ENCODE measurements around the gene TMCO4.

TMCO4 gene

GRCh38 chr1:19709260-19709793, 90.4 kb downstream of the TMCO4 start:
- H3K4me3 ChIP-seq (ENCODE audit: low read depth, low read length), result no peak overlapping the region
- in situ Hi-C loops (cut with HindIII; ENCODE audit: low sequenced_read_pairs), result no loop called here
- DNase-seq (ENCODE audit: low read depth, low spot score), result no peak
- TF ChIP-seq CTCF (IDR thresholded peaks at IDR 0.05; ENCODE audit: low read depth, low read length), result no peak

GRCh38 chr1:19708567-19709110, 91.1 kb downstream of the TMCO4 start:
- in situ Hi-C loops (cut with HindIII; ENCODE audit: low sequenced_read_pairs), result no loop called here
- DNase-seq (ENCODE audit: low read depth, low spot score), result no peak
- H3K4me3 ChIP-seq (ENCODE audit: low read depth, low read length), result no peak overlapping the region
- no peak for TF ChIP-seq CTCF (IDR thresholded peaks at IDR 0.05; ENCODE audit: low read depth, low read length)

DNA sequence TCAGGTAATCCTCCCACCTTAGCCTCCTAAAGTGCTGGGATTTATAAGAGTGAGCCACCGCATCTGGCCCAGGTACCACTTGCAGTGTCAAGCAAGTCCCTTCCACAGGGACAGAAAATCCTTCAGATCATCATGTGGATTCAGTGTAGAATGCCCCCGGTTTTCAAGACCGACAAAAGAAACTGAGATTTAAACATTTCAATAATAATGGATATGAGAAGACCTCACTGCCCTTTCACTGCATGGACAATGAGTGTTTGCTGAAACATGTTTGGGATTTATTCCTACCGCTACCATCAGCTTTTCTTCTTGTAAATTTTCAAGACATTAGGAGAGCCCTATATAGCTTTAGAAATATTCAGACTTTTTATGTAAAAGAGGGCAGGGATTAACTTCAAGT, 93.6 kb downstream of the TMCO4 start:
- in situ Hi-C loops (cut with HindIII; ENCODE audit: low sequenced_read_pairs), result no loop called here
- DNase-seq (ENCODE audit: low read depth, low spot score), result no peak
- TF ChIP-seq CTCF (IDR thresholded peaks at IDR 0.05; ENCODE audit: low read depth, low read length), result no peak
- no peak overlapping the region for H3K4me3 ChIP-seq (ENCODE audit: low read depth, low read length)

DNA sequence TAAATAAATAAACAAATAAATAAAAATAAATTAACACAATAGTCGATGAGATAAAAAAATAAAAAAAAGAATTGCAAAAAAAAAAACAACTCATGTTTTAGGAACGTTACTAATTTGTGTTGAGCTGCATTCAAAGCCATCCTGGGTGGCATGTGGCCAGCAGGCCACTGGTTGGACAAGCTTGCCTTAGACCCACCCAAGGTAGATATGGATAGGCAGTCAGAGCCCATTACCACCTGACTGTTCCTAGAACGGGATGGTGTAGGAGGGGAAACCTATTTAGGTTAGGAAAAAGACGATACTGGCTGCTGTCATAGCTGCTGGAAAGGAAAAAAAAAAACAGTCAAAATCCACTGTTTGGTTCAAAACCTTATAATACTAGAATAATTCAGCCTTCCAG, 94.3 kb downstream of the TMCO4 start:
- in situ Hi-C loops (cut with HindIII; ENCODE audit: low sequenced_read_pairs), result no loop called here
- H3K4me3 ChIP-seq (ENCODE audit: low read depth, low read length), result no peak overlapping the region
- no peak for DNase-seq (ENCODE audit: low read depth, low spot score)
- no peak for TF ChIP-seq CTCF (IDR thresholded peaks at IDR 0.05; ENCODE audit: low read depth, low read length)

DNA sequence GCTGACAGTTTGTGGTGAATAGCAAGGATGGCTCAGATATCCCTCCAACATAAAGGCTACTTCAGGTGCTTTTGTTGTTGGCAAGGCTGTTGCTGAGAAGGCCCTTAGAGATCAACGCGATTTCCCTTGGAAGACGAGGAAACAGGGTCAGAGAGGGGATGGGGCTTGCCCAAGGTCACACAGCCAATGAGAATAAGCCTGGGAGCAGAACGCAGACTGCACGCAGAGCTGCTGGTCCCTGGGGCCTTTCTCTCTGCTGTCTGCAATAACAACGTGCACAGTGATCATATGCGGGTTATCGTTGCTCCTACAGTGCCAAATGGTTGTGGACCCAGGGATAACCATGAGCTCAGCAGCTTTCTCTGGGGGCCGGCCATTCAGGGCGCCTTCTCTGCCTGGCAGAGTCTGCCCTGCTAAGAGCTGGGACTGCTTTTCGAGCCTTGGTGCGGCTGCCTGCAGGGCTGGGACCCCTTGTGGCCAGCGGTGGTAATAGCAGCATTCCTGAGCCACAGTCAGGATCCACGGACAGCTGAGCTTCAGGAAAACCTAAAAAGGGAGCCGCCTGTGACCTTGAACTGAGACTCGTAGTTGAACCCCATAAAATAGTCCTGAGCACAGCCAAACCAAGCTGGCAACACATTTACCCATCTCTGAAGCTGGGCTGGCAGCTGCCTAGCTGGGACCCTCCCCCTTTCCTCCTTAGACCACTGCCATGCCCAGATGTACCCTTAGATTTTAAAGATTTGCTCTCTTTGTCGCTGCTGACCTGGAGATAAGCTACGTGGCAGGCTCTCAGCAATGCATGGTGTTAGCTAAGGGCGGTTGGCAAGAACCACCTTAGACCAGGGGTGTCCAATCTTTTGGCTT, 95.2 kb downstream of the TMCO4 start:
- in situ Hi-C loops (cut with HindIII; ENCODE audit: low sequenced_read_pairs), result no loop called here
- TF ChIP-seq CTCF (IDR thresholded peaks at IDR 0.05; ENCODE audit: low read depth, low read length), result peak; percentile 98
- H3K4me3 ChIP-seq (ENCODE audit: low read depth, low read length), result no peak overlapping the region
- peak; percentile 70 for DNase-seq (ENCODE audit: low read depth, low spot score)

DNA sequence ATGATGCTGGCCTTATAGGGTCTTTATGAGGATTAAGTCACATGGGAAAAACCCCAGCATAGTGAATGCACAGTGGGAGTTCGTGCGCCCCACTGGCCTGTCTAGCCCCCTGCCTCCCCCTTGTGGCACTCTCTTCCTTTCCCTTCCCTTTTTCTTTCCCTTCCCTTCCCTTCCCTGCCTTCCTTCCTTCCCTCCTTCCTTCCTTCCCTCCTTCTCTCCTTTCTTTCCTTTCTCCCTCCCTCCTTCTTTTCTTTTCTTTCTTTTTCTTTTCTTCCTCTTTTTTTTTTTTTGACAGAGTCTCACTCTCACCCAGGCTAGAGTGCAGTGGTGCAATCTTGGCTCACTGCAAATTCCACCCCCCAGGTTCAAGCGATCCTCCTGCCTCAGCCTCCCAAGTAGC, 96.4 kb downstream of the TMCO4 start:
- TF ChIP-seq CTCF (IDR thresholded peaks at IDR 0.05; ENCODE audit: low read depth, low read length), result no peak
- no peak for DNase-seq (ENCODE audit: low read depth, low spot score)
- in situ Hi-C loops (cut with HindIII; ENCODE audit: low sequenced_read_pairs), result no loop called here
- no peak overlapping the region for H3K4me3 ChIP-seq (ENCODE audit: low read depth, low read length)

All from astrocyte of the spinal cord (primary cell).